ENCODE data around the gene MRPS27. TPM values are rescaled to one million over a fixed set of nuclear protein-coding genes. Genes with fewer than 3 reads are reported as not detected.
A peak's percentile ranks its signal among the peaks of the same experiment; 100 is the strongest.
"Not testable (repeated sequence)": the region's sequence is repeated elsewhere in the genome, so short reads cannot be mapped to it uniquely, and the experiment has no call there.

Gene MRPS27
- total RNA-seq, 4 donors from 2014 or later: 14.3 to 34.7 (median 27.9) TPM

DNA sequence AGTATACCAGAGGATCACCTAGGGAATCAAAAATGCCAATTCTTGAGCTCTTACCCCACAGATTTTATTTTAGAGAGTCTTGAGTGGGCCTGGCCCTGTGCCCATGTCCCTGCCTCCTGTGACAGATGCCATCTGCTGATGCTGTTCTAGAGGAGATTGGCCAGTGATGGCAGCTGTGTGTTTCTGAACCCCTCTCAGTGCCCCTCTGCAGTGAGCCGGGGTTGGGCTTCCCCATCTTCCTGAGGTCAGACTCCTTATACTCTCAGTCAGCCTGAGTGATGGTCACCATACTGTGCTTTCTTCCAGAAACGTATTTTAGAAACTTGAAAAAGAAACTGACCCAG lies 6.2 kb upstream of the MRPS27 start:
- Histone ChIP-seq H3K27me3 (no peaks in the 10 kb centered on the region), H3K4me3 (no peak overlapping the region), H3K9me3 (no peaks in the 10 kb centered on the region), H3K27ac (no peak overlapping the region), H3K36me3 (peaks cover 0 to 14% (median 5%) of the 10 kb centered on the region in 4 donors), H3K4me1 (peaks cover 0 to under 1% (median 0%) of the 10 kb centered on the region in 4 donors)
- intact Hi-C loops (cut with DNase I; ENCODE audit: low total_unique reads): no loop called here
- DNase-seq: no peak
- 85 to 100% methylated on average over 1 to 2 of the region's 2 CpGs for WGBS, 2 donors (ENCODE audit: low coverage in 1 of 2)
- TF ChIP-seq, protein P1, sequence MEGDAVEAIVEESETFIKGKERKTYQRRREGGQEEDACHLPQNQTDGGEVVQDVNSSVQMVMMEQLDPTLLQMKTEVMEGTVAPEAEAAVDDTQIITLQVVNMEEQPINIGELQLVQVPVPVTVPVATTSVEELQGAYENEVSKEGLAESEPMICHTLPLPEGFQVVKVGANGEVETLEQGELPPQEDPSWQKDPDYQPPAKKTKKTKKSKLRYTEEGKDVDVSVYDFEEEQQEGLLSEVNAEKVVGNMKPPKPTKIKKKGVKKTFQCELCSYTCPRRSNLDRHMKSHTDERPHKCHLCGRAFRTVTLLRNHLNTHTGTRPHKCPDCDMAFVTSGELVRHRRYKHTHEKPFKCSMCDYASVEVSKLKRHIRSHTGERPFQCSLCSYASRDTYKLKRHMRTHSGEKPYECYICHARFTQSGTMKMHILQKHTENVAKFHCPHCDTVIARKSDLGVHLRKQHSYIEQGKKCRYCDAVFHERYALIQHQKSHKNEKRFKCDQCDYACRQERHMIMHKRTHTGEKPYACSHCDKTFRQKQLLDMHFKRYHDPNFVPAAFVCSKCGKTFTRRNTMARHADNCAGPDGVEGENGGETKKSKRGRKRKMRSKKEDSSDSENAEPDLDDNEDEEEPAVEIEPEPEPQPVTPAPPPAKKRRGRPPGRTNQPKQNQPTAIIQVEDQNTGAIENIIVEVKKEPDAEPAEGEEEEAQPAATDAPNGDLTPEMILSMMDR (IDR thresholded peaks at IDR 0.05): no peak
- no peak for TF ChIP-seq POLR2AphosphoS5 (IDR thresholded peaks at IDR 0.05)
- no peak for TF ChIP-seq EP300 (IDR thresholded peaks at IDR 0.05; ENCODE audit: low read depth)
- no peak for TF ChIP-seq POLR2A (IDR thresholded peaks at IDR 0.05)
- in situ Hi-C loops (cut with MboI; ENCODE audit: low pct_ligation_motif_present in 1 of 4, low pct_unique_long_range_greater_than_20kb in 1 of 4, low sequenced_read_pairs in 3 of 4): loop anchor here in 1 of 4 donors (10.0 kb wide), 1 partner anchor 541 kb away; no protein-coding TSS in a partner anchor

DNA sequence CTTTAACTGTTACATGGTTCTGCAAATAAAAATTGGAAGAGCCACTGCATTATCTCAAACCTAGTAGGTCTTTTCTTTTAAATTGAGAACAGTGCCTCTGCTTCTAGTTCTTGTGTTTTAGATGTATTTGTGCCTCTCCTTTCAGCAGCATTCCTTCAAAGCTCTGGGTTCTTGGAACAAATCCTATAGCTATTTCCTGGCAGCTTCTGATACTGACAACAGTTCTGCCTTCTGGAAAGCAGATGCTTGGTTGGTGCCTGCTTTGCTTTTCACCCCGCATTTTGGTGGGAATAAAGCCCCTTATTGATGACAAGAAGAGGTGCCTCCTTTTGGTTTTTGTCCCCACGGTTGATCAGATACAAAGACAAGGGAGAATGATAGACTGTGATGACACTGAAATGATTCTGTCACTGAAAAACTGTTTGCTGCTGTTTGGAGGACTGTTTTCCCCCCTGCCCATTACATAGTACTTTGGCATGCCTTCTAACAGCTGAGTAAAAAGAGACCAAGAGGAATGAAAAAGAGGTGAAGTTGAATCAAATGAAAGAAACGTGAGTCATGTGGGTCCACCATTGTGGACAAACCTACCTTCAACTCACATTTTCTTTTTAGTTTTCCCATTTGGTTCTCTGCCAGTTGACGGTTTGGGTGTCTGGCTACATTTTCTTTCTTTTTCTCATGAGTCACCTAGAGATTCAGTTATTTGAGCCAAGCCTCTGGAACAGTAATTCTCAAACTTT lies 5.7 kb upstream of the MRPS27 start:
- Histone ChIP-seq H3K36me3 (peaks cover 0 to 14% (median 5%) of the 10 kb centered on the region in 4 donors), H3K4me3 (no peak overlapping the region), H3K27ac (peak overlapping the region in 1 of 4 donors; percentile 12), H3K27me3 (no peaks in the 10 kb centered on the region), H3K4me1 (peaks cover 0 to 6% (median 4%) of the 10 kb centered on the region in 4 donors), H3K9me3 (no peaks in the 10 kb centered on the region)
- TF ChIP-seq POLR2AphosphoS5 (IDR thresholded peaks at IDR 0.05): no peak
- no peak for TF ChIP-seq POLR2A (IDR thresholded peaks at IDR 0.05)
- TF ChIP-seq, protein P1 (IDR thresholded peaks at IDR 0.05): no peak
- no peak for TF ChIP-seq EP300 (IDR thresholded peaks at IDR 0.05; ENCODE audit: low read depth)
- intact Hi-C loops (cut with DNase I; ENCODE audit: low total_unique reads) (no loop called here), in situ Hi-C loops (cut with MboI; ENCODE audit: low pct_ligation_motif_present in 1 of 4, low pct_unique_long_range_greater_than_20kb in 1 of 4, low sequenced_read_pairs in 3 of 4) (loop anchor here in 1 of 4 donors (10.0 kb wide), 1 partner anchor 541 kb away; no protein-coding TSS in a partner anchor)
- no peak for DNase-seq
- 82 to 83% methylated on average over 3 to 4 of the region's 4 CpGs for WGBS, 2 donors (ENCODE audit: low coverage in 1 of 2)

DNA sequence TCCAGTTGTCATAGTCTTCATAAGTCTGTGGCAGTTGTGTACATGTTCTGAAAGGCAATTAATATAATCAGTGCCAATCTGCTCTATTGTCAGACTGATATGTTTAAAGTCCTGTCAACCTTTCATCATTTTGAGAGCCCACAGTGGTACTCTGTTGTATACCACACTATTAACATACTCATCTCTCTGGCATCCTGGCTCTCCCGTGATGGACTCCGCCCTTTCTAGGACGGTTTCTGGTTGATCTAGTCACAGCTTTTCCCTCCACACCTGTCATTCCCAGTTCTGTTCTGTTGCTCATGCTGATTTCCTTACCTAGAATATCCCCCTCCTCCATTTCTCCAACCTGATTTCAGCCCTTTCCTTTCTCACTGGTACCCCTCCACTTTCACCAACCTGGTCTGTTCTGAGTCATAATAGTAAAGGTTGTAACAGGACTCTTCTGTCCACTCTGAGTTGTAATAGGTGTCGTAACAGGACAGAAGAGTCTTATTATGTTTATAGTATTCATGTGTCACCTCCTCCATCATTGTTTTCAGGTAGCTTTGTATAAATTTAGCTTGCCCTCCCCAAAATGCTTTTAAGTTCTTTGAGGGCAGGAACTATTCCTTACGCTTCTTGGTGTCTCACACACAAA lies 4.3 kb upstream of the MRPS27 start:
- Histone ChIP-seq H3K36me3 (peaks cover 0 to 14% (median 5%) of the 10 kb centered on the region in 4 donors), H3K27me3 (no peaks in the 10 kb centered on the region), H3K27ac (no peak overlapping the region), H3K9me3 (no peaks in the 10 kb centered on the region), H3K4me3 (no peak overlapping the region), H3K4me1 (peaks cover 0 to 12% (median 7%) of the 10 kb centered on the region in 4 donors)
- in situ Hi-C loops (cut with MboI; ENCODE audit: low pct_ligation_motif_present in 1 of 4, low pct_unique_long_range_greater_than_20kb in 1 of 4, low sequenced_read_pairs in 3 of 4): loop anchor here in 2 of 4 donors (10.0 to 25.0 kb wide), 2 partner anchors 537 to 540 kb away; no protein-coding TSS in a partner anchor
- intact Hi-C loops (cut with DNase I; ENCODE audit: low total_unique reads): no loop called here
- DNase-seq: no peak
- 83 to 90% methylated on average over 1 to 5 of the region's 5 CpGs for WGBS, 2 donors (ENCODE audit: low coverage in 1 of 2)
- TF ChIP-seq POLR2A (IDR thresholded peaks at IDR 0.05): no peak
- TF ChIP-seq, protein P1 (IDR thresholded peaks at IDR 0.05): no peak
- TF ChIP-seq EP300 (IDR thresholded peaks at IDR 0.05; ENCODE audit: low read depth): no peak
- no peak for TF ChIP-seq POLR2AphosphoS5 (IDR thresholded peaks at IDR 0.05)

DNA sequence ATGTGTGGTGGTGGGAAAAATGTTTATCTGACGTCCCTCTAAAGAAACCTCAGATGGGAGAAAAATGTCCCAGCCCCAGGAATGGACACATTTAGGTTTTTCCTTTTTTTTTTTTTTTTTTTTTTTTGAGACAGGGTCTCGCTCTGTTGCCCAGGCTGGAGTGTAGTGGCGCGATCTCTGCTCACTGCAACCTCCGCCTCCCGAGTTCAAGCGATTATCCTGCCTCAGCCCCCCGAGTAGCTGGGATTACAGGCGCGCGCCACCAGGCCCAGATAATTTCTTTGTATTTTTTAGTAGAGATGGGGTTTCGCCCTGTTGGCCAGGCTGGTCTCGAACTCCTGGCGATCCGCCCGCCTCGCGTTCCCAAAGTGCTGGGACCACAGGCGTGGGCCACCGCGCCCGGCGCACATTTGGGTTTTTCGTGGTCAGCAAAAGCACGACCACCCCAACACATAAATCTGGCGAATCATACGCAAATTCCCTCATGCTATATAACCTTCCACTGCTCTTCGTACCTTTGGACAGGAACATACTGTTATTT lies 535 bp downstream of the MRPS27 start:
- H3K36me3 ChIP-seq; intact Hi-C loops (cut with DNase I; ENCODE audit: low total_unique reads); H3K27me3 ChIP-seq; H3K9me3 ChIP-seq: not testable (repeated sequence)
- DNase-seq: peak; percentile 18
- Histone ChIP-seq H3K4me3 (peak overlapping the region; percentile 53 to 83 (median 65)), H3K4me1 (peaks cover 0 to 32% (median 14%) of the 10 kb centered on the region in 4 donors), H3K27ac (peak overlapping the region; percentile 77 to 90 (median 82))
- in situ Hi-C loops (cut with MboI; ENCODE audit: low pct_ligation_motif_present in 1 of 4, low pct_unique_long_range_greater_than_20kb in 1 of 4, low sequenced_read_pairs in 3 of 4): loop anchor here in 2 of 4 donors (10.0 to 25.0 kb wide), 2 partner anchors 185 to 532 kb away; no protein-coding TSS in a partner anchor
- 5 to 49% methylated on average over 3 to 28 of the region's 28 CpGs for whole genome bisulfite sequencing, 2 donors (ENCODE audit: low coverage in 1 of 2)

Data from transverse colon (tissue), 4 donors.